NCI-H1417 (cell line): ENCODE results near the gene ATF7.
A peak's percentile ranks its signal among the peaks of the same experiment; 100 is the strongest.
"Not testable (repeated sequence)": the region's sequence is repeated elsewhere in the genome, so short reads cannot be mapped to it uniquely, and the experiment has no call there.

Experiments
- DNase-seq, 3 experiments: peaks; one replicate each; lab custom pipeline; 2025; lab: John Stamatoyannopoulos, UW

ATF7 gene

DNA sequence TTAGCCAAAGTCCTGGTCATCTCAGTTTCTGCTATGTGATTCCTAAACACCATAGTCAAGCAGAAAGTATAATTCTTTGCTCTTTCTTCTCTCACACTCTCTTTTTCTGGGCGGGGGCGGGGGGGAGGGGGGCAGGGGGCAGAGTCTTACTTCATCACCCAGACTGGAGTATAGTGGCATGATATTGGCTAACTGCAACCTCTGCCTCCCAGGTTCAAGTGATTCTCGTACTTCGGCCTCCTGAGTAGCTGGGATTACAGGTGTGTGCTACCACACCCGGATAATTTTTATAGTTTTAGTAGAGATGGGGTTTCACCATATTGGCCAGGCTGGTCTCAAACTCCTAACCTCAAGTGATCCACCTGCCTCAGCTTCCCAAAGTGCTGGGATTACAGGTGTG lies 60.8 kb downstream of the ATF7 start:
- not testable (repeated sequence) for DNase-seq

GRCh38 chr12:53564941-53565340 lies 61.2 kb downstream of the ATF7 start:
- DNase-seq = no peak

DNA sequence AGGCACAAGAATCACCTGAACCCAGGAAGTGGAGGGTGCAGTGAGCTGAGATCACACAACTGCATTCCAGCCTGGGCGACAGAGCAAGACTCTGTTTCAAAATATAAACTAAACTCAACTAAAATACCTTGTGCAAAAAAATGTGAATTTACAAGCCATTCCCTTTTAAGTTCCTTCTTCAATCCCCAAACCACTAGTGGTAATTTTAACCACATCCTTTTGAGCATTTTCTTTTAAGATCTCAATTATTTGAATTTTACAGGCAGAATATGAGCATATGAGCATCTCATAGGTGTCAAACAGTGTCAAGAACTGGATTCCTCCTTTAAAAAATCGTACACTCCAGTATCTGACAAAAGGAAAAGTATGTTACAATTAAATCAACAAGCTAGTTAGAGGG lies 61.9 kb downstream of the ATF7 start:
- DNase-seq = no peak

- no peak for DNase-seq
These were observed 62.6 kb downstream of the ATF7 start for GRCh38 chr12:53563452-53564028.

- no peak for DNase-seq
These were observed 64.6 kb downstream of the ATF7 start for GRCh38 chr12:53561590-53561953.

DNA sequence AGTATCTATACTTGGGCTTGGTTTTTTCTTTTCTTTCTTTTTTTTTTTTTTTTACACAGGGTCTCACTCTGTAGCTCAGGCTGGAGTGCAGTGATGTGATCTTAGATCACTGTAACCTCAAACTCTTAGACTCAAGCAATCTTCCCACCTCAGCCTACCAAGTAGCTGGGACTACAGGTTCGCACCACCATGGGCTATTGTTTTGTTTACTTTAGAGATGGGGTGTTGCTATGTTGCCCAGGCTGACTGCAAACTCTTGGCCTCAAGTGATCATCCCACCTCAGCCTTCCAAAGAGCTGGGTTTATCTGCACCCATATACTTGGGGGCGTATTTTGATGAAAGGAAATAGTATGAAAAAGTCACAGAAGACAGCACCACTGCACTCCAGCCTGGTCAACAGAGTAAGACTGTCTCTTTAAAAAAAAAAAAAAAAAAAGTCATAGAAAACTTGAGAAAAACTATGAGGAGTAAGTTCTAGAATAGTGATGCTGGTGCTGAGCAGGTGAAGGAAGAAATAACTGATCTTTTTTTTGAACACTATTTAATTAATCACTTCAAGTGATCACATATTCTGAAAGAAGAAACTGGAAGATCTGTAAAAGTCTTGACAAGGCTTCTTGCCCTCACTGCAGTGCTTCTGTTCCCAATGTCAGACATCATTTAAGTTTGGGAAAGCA lies 65.1 kb downstream of the ATF7 start:
- no peak for DNase-seq

GRCh38 chr12:53560351-53560750 lies 65.8 kb downstream of the ATF7 start:
- no peak for DNase-seq

DNA sequence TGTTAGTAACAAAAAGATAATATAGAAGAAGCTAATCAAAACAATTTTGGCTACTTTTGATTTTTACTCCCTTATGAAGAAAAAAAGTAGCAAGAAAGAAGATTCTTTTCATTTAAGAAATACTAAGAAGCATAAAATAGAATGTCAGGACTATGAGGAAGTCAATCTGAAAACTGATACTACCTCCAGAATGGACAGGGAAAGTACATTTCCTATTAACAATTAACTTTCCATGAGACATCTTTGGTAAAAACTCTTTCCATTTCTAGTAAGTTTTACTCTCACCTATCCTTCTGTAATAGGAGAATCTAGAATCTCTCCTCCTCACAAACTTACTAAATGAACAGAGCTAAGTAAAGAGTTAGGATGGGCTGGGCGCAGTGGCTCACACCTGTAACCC lies 67.6 kb downstream of the ATF7 start:
- DNase-seq = no peak

- no peak for DNase-seq
These were observed 73.5 kb downstream of the ATF7 start for GRCh38 chr12:53552361-53553327.

DNA sequence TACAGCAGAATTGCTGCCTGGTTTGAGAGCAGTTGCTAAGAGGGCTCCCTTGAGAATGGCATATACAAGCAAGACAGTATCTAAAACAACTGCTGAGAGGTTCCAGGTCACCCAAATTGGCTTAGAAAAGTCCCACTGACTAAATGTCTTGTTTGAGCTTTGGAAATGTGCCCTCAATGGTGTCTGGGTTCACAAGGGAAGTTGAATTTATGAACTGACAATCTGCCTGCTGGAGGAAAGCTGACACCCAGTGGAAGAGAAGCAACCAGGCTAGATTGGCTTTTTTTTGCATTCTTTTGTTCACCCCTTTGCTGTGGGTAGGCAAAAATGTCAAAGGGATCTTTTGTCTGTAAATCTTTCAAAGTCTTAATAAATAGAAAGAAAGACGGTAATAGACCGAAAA lies 74.3 kb downstream of the ATF7 start:
- DNase-seq = no peak

DNA sequence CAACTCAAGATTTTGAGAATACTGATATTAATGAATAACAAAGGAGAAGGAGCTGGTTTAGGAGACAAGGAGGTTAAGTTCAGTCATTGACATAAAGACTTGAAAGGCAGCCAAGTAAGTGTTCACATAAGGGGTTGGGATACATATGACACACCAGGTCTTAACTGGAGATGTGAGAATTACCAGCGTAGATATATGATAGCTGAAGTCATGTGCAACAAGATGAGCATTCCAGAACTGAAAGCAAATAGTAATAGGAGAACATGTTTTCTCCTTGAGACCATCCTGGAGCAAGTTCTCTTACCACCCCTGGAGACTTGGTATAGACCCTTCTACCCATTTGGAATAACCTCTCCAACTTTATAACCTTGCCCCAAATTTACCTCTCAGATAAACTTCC lies 75.6 kb downstream of the ATF7 start:
- no peak for DNase-seq

DNA sequence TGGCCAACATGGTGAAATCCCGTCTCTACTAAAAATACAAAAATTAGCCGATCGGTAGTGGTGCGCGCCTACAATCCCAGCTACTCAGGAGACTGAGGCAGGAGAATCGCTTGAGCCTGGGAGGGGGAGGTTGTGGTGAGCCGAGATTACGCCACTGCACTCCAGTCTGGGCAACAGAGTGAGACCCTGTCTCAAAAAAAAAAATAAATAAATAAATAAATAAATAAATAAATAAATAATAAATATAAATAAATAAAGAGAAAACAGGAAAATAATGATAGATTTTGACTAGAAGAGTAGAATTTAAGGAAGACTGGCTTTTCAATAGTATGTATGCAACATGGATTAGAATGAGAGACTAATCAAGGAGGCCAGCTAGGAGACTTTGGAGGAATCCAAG lies 76.1 kb downstream of the ATF7 start:
- DNase-seq = not testable (repeated sequence)

DNA sequence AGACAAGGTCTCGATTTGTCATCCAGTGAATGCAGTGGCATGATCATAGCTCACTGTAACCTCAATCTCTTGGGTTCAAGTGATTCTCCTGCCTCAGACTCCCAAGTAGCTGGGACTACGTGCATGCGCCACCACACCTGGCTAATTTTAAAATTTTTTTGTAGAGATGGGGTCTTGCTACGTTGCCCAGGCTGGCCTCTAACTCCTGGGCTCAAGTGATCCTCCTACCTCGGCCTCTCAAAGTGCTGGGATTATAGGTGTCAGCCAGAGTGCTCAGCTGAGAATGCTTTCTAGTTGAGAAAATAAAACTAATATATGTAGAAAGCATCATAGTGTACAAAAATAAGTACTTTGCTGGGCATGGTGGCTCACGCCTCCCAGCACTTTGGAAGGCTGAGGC lies 77.8 kb downstream of the ATF7 start:
- not testable (repeated sequence) for DNase-seq

DNA sequence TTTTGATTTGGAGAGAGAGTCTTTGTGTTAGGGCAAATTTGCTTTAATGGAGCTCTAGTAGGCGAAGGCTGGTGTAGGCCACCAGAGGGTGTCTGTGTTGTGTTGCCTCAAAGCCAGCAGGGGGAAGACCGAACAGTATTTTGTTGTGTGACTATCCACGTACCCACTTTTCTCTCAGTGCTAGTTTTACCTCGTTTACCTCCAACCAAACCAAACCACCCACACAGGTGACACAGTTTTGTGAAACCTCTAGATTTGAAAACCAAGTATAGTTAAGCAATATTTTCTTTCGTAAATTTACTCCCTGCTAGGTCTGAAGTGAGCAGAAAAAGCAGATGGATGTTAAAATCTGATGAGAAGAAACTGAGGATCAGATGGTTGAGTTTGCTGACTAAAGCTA lies 82.6 kb downstream of the ATF7 start:
- peak; percentile 26 to 80 (median 55) for DNase-seq

DNA sequence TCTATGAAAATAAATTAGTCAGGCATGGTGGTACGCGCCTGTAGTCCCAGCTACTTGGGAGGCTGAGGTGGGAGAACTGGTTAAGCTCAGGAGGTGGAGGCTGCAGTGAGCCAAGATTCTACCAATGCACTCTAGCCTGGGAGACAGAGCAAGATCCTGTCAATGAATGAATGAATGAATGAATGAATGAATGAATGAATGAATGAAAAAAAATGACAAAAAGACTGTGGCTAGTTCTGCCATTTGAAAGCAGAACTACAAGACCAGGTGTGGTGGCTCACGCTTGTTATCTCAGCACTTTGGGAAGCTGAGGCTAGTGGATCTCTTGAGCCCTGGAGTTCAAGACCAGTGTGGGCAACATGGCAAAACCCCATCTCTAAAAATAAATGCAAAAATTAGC lies 86.7 kb downstream of the ATF7 start:
- DNase-seq = no peak

- DNase-seq = peak in 2 of 3 experiments; percentile 77 to 83
These were observed 87.9 kb downstream of the ATF7 start for GRCh38 chr12:53538209-53538689.

GRCh38 chr12:53536962-53537361 lies 89.2 kb downstream of the ATF7 start:
- no peak for DNase-seq

GRCh38 chr12:53533471-53533870 lies 92.7 kb downstream of the ATF7 start:
- DNase-seq = no peak

GRCh38 chr12:53532524-53533445 lies 93.4 kb downstream of the ATF7 start:
- DNase-seq = no peak

DNA sequence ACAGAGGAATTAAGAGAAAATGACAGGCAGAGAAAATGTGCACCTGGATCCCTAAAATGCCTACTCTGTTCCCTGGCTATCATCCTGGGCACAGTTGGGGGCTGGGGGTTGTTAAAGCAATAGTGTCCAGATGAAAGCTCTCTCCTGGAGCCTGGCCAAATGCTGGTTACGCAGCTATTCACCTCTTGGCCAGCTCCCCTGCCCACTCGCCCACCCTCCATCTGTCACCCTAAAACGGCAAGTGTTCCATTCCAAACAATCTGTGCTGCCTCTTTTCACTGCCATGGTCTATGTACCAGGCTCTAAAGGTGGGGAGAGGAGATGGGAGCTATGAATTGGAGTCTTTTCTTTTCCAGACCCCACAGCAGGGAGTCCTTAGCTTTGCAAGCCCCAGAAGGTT lies 94.2 kb downstream of the ATF7 start:
- peak in 1 of 3 experiments; percentile 9 for DNase-seq

GRCh38 chr12:53530920-53531319 lies 95.3 kb downstream of the ATF7 start:
- no peak for DNase-seq

- no peak for DNase-seq
These were observed 96.1 kb downstream of the ATF7 start for GRCh38 chr12:53530061-53530460.
